GM21381 (cell line): ENCODE data around the gene FRMD8.

Experiments
- ATAC-seq: cut with Tn5 transposase; IDR thresholded peaks from one replicate; pipeline ENCODE4 v1.9.1; 2021; ENCODE audit warnings: mild to moderate bottlenecking, moderate library complexity; ENCODE audit not compliant: unreplicated experiment

The FRMD8 gene

GRCh38 chr11:65424205-65425104, 38.0 kb downstream of the FRMD8 start:
- ATAC-seq = no peak

- no peak for ATAC-seq
Observed at GRCh38 chr11:65425105-65425970, 38.9 kb downstream of the FRMD8 start.

- ATAC-seq = no peak
Observed at GRCh38 chr11:65425971-65426838, 39.8 kb downstream of the FRMD8 start.

- no peak for ATAC-seq
Observed at GRCh38 chr11:65426839-65427690, 40.6 kb downstream of the FRMD8 start.

- no peak for ATAC-seq
Observed at GRCh38 chr11:65427691-65428577, 41.5 kb downstream of the FRMD8 start.

GRCh38 chr11:65428578-65429067, 42.2 kb downstream of the FRMD8 start:
- no peak for ATAC-seq

GRCh38 chr11:65429068-65429681, 42.7 kb downstream of the FRMD8 start:
- ATAC-seq = no peak

- ATAC-seq = no peak
Observed at GRCh38 chr11:65429724-65430405, 43.4 kb downstream of the FRMD8 start.

GRCh38 chr11:65430406-65431217, 44.2 kb downstream of the FRMD8 start:
- no peak for ATAC-seq

- ATAC-seq = no peak
Observed at GRCh38 chr11:65431451-65432099, 45.1 kb downstream of the FRMD8 start.

GRCh38 chr11:65432100-65432650, 45.7 kb downstream of the FRMD8 start:
- no peak for ATAC-seq

GRCh38 chr11:65432686-65433582, 46.5 kb downstream of the FRMD8 start:
- ATAC-seq = no peak

GRCh38 chr11:65433657-65434056, 47.2 kb downstream of the FRMD8 start:
- ATAC-seq = no peak

- ATAC-seq = no peak
Observed at GRCh38 chr11:65434057-65434666, 47.7 kb downstream of the FRMD8 start.
